CD4-positive, alpha-beta T cell treated with Interleukin-6 at 100 ng/mL for 8 hours (primary cell): ENCODE results near the gene COLEC12.

Experiments used
- DNase-seq: peaks from one replicate; pipeline ENCODE4 v3.0.0-alpha.2; 2020; ENCODE audit warnings: mixed read lengths, low spot score

The COLEC12 gene

DNA sequence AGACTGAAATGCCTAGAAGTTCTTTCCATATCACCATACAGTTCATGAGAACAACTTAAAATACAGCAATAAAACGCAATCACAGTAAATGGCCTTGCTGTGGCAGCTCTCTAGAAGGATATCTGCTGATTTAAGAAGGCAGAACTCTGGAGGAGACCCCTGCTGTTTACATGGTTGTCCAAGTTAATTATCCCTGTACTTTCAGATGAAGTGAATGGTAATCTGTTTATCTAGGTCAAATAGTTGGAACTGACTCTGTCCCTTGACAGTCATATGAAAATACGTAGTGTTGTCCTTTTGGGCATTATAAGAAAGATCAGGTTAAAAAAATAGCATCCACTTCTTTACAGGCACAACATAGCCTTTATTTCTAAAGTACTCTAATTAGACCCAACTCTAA is 115.6 kb downstream of the COLEC12 start:
- no peak for DNase-seq

DNA sequence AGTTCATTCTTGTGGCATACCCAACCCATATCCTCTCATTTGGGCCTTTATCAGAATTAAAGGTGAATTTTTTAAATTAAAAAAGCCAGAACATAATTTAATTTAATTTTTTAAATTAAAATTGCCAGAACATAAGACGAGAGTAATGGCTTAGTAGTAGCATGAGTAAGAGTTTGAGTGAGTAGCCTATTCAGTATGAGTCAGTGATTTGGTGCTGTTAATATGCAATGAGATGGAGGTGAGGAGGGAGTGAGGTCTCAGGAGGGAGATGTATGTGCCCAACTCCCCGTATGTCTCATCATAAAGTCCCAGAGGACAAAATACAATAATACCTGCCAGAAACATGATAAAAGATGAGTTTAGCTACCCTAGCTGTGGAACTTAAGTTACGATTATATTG is 117.4 kb downstream of the COLEC12 start:
- DNase-seq = no peak

DNA sequence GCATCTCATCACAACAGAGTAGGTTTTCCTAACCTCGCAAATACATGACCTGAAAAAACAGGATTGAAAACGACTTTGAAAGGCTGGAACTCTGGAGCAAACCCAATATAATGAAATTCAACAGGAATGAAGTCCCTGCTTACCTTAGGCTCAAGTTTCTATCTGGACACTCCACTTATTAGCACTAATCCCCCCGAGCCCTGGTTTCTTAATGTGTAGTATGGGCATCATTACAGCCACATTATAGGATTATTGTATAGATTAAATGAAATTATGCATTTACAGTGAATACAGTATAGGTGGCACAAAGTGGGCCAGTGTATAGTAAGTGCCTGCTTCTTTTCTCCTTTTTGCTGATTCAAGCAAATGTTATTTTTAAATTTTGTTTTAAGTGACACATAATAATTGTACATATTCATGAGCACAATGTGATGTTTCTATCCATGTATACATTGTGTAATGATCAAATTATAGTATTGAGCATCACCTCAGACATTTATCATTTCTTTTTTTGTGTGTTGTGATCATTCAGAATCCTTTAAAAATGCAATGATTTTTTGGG is 118.0 kb downstream of the COLEC12 start:
- no peak for DNase-seq

DNA sequence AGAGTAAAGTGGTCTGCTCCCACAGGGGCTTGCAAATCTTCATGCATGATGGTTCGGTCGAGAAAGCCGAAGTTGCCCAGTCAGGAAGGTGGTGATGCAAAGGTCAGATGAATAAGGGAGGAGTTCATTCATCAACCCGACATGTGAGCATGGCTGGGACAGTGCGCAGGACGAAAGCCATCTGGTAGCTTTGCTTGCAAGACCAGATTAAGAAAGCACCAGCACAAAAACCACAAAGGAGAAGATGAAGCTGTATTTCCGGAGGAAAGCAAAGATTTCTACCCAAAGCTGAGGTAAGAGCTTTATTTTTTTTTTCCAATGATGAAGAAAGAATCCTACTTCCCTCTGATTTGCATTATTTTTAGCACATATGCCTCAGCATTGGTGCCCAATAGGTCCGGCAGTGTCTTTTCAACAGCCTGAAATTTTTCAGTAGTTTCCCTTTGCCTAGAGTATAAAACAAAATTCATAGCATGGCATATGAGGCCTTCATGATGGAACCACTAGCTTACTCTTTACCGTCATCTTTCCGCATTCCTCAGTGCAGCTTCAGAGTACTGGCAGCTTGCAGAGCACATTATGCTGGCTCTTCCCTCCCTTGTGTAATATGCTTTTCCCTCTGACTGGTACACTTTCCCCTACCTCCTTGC is 120.7 kb downstream of the COLEC12 start:
- no peak for DNase-seq

DNA sequence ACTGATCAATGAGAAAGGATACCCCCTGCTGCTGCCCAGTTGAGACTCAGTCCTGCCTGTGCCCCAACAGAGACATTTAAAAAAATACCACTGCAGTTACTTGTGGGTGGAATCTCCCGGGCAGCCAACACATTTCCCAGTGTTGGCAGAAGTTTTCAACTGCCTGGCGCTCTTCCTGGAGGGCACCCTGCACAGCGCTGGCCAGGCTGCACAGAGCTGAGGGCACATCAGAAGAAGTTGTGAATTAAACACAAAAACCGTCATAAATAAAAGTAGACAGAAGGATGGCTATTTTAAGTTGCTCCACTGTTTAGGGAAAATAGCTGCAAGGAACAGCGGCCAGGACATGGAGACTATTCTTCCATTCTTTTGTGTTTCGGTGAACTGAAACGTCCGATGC is 122.4 kb downstream of the COLEC12 start:
- DNase-seq = no peak

DNA sequence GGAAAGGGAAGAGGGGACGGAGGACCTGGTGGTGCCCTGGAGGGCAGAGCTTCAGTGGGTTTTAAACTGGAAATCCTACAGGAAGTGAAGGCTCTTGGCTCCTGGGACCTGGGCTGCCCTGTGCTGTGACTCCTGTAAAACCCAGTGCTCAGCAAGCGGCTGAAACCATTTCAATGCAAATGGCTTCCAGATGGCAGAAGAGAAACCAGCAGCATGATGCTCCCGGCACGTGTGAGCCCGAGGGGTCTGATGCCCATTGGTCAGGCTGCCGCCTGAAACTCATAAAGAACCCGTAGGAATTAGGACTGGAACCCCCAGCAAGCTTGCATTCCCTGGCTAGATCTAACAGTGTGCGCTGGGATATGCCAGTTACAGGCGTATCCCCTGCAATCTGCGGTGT is 123.4 kb downstream of the COLEC12 start:
- DNase-seq = no peak

DNA sequence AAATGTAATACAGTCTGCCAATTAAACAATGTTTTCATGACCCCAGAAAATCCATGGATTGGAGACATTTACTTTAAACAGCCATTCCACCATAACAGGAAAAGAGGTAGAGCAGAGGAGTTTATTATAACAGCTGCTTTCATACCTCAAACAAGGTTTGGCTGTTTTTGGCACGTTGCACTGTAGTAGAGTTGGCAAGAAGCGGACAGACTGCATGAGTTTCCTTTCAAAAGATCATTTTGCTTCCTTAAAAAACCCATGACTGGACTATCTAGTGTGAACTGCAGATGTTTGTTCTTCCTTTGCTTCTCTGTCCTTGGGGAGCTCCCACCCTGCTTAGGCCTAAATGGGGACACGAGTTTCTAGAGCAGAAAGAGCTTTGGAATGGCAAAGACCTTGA is 124.2 kb downstream of the COLEC12 start:
- no peak for DNase-seq

DNA sequence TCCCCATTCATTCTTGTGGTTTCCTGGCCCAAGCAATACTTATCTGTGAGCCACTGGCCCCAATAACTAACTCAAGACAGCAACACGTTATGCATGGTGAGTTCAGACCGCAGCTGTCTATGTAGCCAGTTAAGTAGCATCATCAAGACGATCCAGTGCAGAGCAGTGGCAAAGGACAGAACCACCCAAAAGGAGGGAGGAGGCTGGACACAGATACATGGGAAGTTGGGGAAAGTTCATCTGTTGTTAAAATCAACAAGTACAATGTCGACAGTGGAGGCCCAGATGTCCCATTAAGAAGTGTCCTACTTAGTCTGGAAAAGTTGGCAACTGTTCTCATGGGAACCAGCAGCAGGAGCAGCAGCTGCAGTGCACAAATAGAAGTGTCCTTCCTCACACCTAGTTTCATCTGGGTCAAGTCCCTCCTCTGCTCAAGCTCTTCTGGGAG is 125.8 kb downstream of the COLEC12 start:
- no peak for DNase-seq

DNA sequence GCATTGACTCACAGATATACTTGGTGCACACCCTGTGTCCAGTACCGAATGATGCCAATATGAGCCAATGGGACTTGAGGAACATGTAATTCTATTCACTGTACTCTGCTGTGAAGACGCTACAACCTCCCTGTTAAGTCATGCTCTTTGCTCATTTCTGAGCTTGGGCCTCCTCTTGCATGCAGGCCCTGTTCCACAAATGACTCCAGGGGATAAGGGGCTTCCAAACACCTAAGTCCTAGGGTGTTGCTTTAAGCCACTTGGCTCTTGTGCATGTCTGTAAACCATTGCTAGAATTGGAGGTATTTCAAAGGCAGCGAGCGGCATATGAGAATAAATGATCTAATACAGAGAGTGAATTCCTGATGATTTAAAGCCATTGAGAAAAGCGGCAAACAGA is 126.7 kb downstream of the COLEC12 start:
- no peak for DNase-seq

DNA sequence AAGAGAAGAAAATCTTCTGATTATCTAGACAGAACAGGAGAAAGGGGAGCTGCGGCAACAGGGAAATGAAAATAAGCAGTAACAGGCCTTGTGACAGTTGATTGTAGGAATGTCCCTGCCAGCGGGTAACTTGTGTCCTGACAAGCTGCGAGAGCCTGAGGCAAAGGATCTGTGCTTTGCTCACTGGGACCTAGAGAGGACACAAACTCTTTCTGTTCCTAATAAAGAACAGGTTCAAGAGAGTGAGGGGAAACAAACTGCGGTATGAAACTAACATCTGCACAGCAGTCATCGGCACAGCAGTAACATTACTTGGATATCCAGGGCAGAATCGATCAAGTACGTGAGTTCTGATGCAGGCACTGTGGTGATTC is 128.9 kb downstream of the COLEC12 start:
- no peak for DNase-seq

DNA sequence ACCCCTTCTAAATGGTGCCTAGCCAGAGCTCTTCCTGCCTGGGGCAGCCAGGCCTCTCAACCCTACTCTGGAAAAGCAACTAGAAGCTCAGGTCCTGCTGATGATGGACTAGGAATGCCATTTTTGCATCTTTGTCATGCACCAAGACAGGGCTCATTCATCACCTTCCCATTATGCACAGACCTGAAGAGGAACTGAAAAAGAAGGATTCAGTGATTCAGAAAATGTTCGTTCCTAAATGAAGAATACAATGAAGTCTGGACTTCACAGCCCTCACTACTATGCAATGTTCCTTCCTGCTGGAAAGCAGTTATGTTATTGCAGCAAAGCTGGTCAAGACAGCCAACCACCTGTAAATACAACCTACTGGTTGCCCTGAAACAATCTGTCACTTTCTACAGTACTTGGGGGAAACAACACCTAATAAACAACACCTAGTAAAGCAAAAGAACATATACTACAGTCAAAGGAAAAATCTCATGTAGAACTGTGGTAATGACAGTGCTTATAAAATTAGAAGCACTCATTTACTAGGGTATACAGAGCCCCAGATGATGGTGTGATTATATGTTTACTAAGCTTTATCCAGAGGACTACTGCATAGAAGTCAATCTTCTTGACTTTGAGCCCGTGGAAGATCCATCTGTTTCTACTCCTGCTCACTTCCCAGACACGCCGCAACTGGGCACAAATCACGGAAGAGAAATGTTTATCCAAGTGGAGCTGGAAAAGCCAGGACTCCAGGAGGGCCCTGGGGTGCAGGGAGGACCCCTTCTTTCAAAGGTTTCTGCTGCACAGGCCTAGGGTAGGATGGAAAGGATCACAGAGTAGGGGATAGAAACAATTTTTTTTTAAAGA is 129.5 kb downstream of the COLEC12 start:
- no peak for DNase-seq

DNA sequence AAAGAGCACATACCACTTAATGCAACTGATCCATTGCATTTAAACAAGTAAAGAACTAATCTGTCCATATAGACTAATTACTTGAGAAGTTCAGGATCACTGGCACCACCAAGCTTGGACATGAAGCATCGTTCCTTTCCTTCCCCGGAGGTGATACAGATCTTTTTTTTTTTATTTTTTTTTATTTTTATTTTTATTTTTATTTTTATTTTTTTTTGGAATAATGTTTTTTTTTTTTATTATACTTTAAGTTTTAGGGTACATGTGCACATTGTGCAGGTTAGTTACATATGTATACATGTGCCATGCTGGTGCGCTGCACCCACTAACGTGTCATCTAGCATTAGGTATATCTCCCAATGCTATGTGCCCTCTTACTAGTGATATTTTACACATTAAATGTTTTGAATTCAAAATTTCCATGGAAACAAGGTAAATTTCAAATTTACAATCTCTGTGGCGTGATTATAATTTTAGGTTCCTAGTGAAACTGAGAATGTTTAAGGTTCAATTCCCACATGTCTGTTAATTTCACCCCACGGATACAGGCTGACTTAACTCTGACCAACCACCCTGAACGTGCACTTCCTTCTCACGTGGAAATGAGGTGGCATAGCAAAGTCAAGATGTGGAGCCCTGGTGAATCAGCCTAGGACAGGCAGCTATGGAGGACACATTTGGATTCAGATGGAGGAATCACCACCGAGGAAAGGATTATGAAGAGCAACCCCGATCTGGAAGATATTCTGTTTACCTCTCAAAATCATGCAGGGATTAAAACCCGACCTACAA is 131.1 kb downstream of the COLEC12 start:
- no peak for DNase-seq

DNA sequence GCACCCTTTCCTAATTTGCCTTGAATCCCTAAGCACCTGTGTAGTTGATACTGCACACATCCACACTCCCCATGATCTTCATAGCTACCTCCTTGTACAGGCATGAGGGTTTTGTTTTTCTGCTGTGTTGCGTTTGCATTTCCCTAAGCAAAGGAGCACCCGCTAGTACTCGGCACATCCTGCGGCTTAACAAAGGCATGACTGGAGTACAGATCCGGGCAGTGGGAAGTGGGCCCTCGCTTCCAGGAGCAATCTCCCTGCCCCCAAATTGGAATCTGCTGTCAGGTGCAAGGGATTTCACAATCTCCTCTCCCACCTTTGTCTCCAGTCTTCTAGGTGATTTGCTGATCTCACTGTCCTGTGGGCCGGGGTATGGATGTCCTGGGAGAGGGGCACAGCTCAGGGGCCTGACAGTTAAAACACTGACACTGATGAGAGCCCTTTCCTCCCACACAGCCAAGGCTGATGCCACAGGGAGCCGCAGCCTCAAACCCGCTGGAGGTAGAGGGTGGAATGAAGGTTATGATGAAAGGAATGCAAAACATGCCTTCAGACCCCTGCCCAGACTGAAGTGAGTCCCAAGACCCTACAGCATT is 133.9 kb downstream of the COLEC12 start:
- no peak for DNase-seq

DNA sequence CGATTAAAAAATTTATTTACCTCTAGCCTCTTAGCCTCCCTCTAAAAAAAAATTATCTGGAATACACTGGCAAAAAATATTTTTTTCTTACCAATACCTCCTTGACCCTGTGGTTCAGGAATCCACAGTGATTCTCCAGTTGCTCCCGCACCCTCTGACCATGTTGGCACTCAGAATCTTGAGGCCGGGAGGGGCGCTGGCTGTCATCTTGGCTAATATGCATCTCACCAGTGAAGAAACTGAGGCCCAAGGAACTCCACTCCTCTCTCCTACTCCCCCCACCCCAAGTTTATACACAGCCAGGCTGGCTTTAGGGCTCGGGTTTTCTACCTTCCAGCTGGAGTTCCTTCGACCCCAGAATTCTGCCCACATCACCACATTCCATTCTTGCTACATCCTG is 134.8 kb downstream of the COLEC12 start:
- no peak for DNase-seq

DNA sequence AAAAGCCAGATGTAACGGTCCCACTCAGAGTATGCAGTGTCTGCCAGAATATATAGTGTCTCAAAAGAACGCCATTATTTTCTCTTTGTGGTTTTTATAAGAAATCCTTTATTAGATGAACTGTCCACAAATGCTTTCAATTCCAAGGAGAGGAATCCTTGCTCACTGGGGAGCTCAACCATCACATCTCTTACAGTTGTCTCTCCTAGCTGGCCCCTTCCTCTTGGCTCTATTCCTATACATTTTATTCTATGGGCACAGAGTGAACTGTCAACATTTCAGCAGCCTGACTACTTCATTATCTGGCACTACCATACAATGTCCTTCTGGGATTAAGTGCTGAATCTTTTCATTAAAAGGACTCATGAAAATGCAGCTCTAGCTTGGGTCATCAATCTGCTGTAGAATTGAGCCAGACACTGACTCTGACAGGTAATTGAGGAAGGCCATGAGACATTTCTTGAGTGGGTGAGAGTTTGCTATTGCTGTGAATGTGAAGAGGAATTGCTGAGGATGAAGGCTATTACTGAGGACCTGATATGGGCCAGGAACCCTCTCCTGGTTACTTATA is 136.2 kb downstream of the COLEC12 start:
- DNase-seq = no peak

DNA sequence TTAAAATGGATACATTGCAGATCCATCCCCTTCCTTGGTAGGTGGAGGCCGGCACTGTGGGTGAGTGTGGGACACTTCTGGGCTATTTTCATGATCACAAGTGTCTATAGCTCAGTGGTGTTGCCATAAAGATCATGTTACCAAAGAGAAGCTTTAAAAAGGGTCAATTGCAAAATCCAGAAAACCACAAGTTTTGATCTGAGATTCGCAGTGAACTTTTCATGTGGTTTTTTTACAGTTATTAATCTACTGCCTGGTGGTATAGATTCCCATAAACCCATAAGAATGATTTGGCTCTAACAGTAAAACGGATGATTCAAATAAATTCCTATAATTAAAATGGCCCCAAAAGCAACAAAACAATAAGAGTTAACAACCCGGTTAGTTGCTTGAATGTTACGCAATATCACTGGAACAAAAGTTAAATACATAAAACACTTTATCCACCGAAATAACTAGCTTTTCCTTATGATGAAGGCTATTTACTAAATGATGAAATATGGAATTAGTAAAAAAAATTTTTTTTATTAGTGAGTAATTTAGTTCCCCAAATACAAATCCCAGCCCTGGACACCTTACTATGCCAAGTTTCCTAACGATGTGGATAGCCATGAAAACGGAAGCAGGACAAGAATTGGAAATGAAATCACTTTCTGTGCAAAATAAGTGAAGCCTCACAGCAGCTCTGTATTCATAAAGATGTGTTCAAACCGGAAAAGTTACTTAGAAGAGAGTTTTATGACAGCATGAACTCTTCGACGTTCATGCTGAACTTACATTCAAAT is 137.0 kb downstream of the COLEC12 start:
- no peak for DNase-seq

DNA sequence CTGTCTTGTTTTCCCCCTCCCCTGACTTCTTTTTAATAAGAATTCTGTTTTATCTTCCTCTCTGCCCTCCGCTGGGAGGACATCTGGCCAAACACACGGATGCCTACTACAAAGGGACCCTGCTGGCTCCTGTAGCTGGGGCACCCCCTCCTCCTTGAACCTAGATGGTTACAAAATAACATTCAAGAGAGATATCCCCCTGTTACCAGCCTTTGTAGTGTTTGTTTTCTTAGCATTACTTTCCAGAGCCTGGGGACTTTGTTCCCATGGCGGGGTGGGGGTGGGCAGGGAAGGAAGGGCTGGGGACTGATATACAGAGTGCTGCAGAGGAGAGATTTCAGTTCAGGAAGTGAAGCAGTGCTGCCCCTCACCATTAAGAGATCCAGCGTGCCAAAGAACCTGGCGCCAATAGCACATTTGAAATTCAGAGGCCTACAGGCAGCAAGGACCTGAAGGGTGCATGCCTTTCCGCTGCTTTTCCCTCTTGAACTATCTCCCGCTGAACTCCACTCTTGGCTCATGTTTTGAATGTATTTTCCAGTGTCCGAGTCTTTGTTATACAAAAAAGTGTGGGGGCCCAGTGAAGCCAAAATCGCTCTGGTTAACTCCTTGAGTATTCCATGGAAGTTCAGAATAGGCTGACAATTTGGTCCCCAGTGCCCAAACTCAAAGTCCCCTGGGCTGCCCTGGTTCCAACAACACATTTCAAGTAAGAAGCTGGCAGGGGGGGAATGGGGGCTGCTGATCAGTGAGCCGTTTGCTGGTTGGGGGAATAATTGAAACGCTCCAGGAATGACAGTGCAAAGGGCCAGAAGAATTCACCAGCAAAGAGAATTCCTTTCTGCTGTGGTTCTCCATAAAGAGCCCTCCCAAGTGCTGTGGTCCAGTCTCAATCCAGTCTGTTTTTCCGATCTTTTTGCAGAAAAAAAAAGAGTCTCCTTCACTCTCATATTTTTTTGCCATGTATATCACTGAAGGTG is 137.9 kb downstream of the COLEC12 start:
- no peak for DNase-seq

DNA sequence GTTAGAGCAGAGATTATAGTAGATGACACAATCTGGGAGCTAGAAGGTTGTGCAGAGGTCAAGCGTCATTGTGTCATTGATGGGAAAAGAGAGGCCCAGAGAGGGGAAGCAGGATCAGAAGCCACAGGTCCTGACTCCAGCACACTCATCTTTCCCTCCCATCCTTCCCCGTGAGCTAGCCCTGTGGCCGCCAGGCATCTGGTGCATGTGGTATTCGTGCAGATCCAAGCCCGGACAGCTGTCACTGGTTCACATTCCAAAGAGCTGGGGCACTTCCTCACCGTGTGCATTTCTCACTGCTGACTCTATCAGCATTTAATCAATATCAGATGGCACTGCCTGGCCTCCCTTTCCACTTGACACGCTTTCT is 138.6 kb downstream of the COLEC12 start:
- no peak for DNase-seq

DNA sequence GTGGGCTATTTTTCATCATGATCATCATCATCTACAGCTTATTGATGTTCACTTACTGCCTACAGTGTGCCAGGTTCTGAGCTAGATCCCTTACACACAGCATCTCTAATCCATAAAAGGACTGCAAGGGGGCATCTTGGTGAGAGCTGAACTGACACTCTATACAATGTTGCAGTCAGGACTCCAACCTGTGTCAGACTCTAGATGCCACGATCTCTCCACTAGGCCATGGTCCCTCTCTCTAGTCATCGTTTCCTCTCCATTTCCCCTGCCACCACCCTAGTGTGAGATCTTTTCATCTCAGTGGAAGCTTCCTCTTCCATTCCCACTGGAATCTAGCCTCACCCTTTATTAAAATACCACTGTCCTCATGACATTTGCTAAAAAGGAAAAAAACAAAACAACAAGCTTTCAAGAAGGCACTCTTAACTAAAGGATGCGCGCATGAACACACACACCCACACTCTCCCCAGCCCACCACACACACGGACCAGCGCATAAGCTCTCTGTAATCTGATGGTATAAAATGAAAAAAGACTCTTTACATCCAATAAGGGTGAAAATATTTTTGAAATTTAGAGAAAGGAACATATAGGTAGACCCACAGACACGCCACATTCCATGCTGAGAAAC is 139.3 kb downstream of the COLEC12 start:
- no peak for DNase-seq
